HG02623 (cell line): ENCODE measurements around the gene ALK.

Source experiments
- ATAC-seq: cut with Tn5 transposase; IDR thresholded peaks from one replicate; pipeline ENCODE4 v1.9.1; 2021; ENCODE audit warnings: moderate library complexity; ENCODE audit not compliant: unreplicated experiment

Gene ALK

DNA sequence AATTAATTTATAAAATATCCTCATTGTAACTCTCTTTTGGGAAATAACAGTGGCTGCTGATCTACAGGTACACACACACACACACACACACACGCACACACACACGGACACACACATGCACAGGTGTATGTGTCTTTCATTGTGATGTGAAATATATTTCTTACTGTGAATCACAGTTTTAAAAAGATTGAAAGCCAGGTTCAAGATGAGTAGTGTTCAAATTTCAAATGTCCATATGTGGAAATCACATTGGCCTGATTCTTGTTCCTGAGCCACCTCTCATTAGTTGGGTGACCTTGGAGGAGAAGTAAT lies 372.4 kb downstream of the ALK start:
- no peak for ATAC-seq

DNA sequence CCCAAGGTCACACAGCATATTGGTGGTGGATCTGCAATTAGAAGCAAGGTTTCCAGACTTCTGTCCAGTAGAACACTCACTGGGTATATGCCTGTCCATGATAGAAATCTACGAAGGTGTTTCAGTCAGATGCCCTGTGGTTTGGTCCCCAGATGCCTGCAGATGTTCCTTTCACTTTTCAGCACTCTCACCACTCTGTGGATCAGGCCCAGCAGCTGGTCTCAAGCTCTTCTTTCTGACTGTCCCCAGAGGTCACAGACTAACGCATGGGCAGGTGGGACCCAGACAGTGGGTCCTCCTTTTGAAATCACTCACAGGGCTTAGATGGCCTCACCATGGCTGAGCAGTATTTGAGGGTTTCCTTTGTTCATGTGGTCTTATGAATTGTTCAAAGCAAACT lies 376.5 kb downstream of the ALK start:
- ATAC-seq: no peak

GRCh38 chr2:29544031-29544430 lies 377.4 kb downstream of the ALK start:
- ATAC-seq: no peak

- ATAC-seq: no peak
These were observed 386.2 kb downstream of the ALK start for GRCh38 chr2:29535188-29535587.

GRCh38 chr2:29532436-29532835 lies 388.9 kb downstream of the ALK start:
- ATAC-seq: no peak

DNA sequence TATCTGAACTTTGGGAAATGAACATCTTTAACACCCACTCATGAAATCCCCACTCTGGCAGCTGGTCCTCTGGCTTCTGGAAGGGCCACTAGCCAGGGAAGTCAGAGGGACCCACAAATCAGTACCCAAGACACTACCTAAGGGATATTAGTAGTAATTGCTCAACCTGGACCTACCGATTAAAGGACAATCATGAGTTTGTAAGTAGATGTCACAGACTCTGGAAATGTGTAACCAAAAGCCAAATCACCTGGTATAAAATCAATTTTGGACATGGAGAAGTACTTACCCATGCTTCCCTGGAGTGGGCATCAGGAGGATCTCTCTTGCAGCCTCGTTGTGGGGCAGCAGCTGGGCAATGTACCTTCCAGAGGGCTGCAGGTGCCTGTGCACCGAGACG lies 389.8 kb downstream of the ALK start:
- no peak for ATAC-seq

DNA sequence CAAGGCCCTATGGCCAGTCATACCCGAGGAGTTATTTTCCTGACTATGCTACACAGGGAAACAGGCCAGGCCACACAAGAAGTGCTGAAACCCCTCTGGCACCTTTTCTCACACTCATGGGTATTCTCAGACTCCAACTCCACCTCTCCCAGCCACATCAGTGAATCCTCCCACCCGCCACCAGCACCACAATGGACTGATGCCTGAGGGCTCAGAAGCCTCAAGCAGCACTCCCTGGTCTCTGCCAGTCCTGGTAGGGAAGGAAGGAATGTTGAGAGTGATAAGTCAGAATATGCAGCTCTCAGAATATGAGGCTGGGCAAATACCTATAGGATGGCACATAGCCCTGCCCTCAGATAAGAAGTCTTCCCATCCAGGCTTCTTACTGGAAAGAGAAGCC lies 391.1 kb downstream of the ALK start:
- ATAC-seq: no peak

DNA sequence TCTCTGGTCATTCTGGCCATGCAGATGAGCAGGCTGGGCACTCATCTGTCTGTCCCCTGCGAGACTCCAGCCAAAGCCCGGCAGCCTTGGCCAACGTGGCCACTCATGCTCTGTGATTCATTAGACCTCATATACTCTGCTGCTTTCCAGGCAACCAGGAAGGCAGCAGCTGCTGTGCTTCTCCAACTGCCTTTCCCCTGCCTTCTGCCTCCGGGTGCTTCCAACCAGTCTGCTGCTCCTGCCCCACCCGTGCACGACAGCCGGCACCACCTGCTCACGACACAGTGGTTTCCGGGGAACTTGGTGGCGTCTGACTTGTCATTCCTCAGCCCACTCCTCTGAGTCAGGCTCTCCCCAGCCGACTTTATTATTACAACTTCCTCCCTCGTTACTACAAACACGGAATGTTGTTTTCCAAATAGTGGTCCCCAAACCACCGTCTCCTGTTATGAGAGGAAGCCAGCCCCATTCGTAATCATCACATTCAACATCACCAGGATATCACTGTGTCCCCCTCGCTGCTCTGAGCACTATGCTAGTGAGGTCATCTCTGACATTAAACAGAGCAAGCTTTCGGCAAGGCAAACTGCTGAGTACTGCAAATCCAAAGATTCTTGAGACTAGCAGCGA lies 392.4 kb downstream of the ALK start:
- no peak for ATAC-seq

- ATAC-seq: no peak
These were observed 393.0 kb downstream of the ALK start for GRCh38 chr2:29528371-29528770.

- no peak for ATAC-seq
These were observed 393.4 kb downstream of the ALK start for GRCh38 chr2:29527947-29528346.

DNA sequence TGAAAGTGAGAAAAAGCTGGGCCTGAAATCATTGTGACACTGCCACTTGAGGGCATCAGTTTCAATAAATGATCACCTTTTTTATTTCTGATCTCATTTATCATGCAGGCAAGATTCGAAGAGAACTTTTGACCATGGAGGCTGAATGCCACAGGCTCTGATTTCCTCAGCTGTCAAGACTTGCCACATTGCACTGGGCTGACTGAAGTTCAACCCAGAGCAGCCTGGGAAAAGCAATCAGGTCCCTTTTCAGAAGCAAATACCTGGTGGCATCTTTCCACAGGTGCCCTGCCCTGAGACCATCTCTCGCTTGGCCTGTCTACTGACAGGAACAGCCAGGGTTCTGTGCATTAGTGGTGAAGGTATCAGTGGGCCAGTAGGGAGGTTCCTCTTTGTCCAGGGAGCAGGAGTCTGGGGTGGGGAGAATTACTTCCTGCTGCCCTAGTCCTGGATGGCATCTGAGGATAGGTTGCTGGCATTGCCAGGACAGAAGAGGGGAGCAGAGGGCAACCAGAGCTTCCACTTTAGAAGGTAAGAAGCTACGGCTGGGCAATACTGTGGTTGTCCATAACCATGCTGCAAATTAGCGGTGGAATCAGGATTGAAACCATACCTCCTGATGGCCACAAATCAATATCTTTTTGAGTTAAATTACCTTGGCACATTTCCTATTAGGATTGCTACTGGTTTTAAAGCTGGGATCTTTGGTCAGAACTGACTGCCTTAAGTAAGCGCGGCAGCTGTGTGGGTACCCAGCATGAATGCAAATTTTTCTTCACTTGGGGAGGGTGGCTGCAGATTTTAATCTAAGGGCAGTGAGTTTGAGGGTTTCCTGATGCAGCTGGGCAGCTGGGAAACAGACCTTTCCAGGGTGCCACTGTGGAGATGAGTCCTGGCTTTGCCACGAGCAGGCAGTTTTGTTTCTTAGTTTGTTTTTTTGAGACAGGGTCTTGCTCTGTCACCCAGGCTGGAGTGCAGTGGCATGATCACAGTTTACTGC lies 394.5 kb downstream of the ALK start:
- no peak for ATAC-seq

DNA sequence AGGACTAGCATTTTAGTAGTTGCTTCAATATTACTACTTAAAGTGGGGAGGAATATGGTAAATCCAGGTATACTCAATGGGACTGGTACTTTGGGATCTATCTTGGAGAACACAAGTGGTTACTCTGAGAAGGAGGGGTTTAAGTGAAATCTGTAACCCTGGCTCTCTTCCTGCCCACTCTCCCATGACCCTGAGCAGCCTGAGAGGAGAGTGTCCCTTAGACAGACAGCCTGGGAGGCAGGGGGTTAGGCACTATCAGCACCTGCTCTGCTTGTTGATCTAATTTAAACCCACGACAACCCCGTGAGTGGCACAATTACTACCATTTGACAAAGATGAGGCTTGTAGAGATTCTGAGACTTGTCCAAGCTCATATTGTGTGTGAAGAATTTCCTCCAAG lies 395.5 kb downstream of the ALK start:
- ATAC-seq: no peak

- ATAC-seq: no peak
These were observed 396.7 kb downstream of the ALK start for GRCh38 chr2:29524652-29525051.

DNA sequence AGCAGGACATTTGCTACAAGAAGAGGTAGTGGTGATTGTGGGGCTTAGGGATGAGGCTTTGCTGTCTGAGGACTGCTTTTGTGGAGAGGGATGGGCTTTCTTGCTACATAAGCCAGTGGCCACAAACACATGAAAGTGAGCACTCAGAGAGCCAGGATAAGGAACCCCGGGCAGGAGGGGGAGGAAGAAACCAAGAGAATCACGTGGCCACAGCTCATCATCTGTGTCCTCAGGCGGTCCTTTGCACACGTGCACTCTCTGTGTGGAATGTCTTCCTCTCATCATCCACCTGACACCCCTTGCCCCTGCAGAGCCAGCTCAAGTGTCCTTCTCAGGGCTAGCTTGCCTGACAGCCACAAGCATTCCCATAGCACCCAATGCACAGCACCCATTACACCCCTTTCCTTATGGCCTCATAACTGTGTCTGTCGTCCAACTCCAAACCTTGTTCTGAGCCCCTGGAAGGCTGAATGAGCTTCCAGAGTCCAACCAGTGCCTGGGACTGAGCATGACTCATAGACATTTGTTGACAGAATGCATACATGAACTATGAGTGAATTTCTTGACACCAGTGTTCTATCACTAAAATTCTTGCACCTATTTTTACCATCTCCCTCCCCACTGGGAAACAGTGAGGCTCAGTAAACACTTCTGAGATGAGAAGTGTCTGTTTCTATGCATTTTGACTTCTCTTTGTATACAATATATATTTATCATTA lies 398.3 kb downstream of the ALK start:
- no peak for ATAC-seq

GRCh38 chr2:29520001-29520400 lies 401.4 kb downstream of the ALK start:
- ATAC-seq: no peak

- ATAC-seq: no peak
These were observed 402.0 kb downstream of the ALK start for GRCh38 chr2:29519338-29519925.

GRCh38 chr2:29518646-29519337 lies 402.6 kb downstream of the ALK start:
- no peak for ATAC-seq

- ATAC-seq: no peak
These were observed 403.4 kb downstream of the ALK start for GRCh38 chr2:29518010-29518409.

- ATAC-seq: no peak
These were observed 404.0 kb downstream of the ALK start for GRCh38 chr2:29517413-29517812.

GRCh38 chr2:29516767-29517166 lies 404.6 kb downstream of the ALK start:
- ATAC-seq: no peak

- no peak for ATAC-seq
These were observed 411.5 kb downstream of the ALK start for GRCh38 chr2:29509878-29510277.
